ENCODE results near the gene SETBP1.

SETBP1 gene

DNA sequence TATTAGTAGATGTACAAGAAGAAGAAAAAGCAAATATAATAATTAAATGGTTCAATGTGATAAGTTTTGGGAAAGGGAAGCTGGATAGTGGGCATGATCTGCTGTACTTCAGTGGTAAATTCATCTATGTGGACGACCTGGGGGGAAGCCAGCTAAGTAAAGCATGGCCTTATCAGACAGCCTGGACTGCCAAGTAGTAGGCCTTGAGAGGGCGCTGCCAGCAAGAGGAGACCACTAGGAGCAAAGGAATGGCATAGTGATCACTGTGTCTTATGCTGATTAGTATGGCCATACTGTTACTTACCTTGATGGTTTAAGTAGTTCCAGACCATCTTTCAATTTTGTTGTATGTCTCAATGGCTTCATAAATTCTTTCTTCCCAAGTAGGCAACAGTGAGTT is 287.6 kb downstream of the SETBP1 start:
- no peak for DNase-seq (ENCODE audit: low read depth)

DNA sequence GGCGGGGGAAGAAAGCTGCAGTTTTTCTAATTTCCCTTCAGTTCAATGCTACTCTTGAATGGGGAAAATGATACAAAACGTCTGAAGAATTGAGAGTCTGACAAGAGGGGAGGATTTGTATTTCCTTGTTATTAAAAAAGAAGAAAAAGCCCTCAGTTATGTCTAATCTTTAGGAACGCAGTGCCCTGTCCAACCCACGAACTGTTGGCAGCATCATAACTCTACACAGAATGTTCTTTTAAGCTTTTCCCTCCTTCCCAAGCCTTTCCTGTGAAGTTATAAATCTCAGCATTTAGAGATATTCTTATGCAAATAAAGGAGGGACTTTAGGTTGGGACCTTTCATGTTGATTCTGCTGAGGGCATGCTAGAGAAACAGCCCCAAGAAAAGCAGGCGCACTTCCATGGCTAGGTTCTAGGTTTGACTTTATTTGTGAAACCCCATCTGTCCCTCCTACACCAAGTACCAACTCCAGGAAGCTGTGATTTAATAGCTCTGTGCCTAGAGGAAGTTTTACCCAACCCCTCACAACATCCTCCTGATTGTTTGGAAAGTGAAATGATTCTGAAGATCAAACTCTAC is 288.6 kb downstream of the SETBP1 start:
- no peak for DNase-seq (ENCODE audit: low read depth)

DNA sequence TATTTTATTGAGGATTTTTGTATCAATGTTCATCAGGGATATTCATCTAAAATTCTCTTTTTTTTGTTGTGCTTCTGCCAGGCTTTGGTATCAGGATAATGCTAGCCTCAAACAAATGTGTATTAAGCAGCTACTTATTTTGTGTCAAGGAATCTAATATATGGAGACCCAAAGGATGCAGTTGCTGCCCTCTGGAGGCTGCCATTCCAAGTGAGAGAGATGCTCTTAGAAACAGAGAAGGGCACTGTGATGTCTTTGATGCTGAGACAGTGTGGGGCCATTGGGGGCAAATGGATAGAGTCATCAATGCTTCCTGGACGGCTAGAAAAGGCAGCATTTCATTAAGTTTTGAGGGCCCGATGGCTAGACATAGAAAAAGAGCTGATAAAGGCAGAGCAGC is 292.6 kb downstream of the SETBP1 start:
- DNase-seq (ENCODE audit: low read depth) = no peak

DNA sequence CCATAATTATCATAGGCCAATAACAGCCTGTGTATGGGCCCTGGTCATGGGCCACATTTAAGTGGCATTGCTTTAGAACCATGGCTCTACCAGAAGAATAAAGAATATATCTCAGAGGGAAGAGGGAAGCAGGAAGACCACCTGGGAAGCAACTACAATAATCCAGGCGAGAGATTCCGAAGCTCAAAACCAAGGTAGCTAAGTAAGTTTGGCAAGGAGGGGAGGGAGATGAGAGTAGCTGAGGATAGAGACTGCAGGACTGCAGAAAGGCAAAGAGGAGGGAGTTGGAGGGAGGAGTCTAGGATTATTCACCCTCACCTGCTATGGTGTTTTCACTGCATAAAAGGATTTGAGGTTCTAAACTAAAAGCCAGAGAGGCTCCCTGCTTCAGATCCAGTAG is 293.5 kb downstream of the SETBP1 start:
- DNase-seq (ENCODE audit: low read depth) = no peak

DNA sequence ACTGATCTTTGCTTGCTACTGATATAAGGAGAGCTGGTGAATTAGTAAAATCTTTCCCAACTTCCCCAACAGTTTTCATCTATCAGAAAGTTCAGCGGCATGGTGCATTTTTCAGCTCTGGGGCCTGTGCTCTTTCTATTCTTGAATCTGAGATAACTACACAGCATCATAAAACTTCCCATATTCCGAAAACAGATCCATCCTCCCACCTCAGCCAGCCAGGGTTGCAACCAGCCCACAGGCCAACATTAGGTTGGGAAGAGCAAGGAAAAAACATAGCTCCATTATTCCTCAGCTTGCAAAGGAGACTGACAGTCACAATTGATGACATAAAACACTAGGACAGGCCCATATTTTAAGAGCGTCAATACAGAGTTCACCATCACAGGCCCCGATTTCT is 297.2 kb downstream of the SETBP1 start:
- no peak for DNase-seq (ENCODE audit: low read depth)

DNA sequence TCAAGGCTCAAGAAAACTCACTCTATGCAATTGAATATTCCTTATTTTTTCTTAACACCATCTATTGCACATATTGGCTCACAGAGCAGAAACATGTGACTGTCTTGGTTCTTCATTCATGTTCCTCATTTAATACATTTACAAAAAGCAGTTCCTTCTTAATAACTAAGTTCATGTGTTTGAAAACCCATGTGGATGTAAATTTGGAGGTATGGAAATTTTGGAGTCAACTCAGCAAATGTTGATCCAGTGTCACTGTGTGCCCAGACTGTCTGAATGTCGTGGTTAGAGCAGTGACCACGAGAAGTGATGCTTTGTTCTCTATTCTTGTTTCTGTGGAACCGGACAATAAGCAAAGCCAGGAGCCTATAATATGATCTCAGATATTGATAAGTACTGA is 299.1 kb downstream of the SETBP1 start:
- DNase-seq (ENCODE audit: low read depth) = no peak

DNA sequence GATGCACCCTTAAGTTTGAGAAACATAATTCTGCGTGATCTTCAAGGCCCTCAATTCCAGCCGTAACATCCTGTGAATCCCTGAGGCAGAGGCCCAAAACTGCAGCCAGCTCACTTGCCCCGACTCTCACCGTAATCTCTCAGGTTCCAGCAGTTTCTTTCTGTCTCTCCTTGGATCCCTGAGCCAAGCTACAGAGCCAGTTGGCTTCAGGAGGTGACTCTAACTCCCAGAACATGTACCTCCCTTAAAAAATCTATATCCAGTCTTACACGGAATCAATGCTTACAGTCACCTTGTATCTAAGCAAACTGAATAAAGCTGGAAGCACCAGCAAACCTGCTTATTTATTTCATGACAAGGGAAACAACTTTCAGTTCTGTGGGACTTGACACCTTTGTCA is 300.4 kb downstream of the SETBP1 start:
- no peak for DNase-seq (ENCODE audit: low read depth)

DNA sequence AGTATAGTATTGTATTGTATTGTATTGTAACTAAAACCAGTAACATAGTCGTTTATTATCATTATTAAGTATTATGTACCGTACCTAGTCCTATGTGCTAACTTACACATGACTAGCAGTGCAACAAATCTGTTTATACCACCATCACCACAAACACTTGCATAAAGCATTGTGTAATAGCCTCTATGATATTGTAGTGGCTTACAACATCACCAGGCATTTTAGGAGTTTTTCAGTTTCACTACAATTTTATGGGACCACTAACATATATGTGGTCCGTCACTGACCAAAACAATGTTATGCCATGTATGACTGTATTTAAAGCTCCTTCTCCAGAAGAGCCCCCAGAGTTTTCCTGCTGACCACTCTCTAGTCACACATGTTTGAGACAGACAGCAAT is 306.2 kb downstream of the SETBP1 start:
- no peak for DNase-seq (ENCODE audit: low read depth)

DNA sequence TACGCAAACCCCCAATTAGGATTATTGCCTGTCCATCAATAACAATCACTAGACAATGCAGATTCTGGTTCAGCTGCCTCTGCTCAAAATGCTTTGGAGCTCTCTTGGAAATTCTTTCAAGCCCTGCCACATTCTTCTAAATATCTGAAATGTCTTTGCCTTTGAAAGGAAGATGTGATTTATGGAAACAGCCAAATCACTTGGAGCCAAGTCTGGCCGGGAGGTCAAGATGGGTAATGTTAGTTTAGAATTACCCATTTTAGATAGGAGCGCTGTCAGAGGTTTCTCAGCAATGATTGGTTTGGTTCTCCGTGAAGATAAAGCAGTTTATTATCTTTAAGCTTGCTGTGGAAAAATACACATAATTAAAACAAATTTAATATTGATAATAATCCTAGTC is 306.7 kb downstream of the SETBP1 start:
- DNase-seq (ENCODE audit: low read depth) = no peak

DNA sequence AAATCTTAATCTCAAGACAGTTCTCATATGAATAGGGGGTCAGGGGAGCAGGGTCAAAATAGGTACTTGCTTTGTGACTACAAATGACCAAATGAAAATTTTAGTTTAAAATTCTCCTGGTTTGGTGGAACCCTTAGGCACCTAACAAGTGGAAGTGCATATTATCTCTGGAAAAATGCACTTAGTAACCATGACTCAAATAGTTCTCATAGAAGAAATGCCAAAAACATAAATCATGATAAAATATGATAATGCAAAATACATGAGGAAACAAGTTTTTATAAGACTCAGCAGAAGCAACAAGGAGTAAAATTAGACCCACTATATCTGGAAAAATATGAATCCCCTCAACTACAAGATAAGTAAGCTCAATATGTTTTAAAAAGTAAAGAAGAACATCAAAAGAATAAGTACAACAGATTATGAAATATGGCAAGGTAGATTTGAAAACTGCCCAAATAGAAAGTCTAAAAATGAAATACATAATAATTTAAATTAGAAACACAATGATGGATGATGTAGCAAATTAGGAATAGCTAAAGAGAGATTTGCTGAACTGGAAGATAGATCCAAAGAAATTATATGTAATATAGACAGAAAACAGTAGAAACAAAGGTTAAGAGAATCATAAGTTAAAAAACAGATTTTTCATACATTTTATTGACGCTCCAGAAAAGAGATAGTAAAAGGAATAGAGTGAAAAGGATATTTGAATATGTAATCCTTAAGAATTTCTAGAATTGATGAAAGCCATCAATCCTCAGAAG is 308.3 kb downstream of the SETBP1 start:
- no peak for DNase-seq (ENCODE audit: low read depth)

DNA sequence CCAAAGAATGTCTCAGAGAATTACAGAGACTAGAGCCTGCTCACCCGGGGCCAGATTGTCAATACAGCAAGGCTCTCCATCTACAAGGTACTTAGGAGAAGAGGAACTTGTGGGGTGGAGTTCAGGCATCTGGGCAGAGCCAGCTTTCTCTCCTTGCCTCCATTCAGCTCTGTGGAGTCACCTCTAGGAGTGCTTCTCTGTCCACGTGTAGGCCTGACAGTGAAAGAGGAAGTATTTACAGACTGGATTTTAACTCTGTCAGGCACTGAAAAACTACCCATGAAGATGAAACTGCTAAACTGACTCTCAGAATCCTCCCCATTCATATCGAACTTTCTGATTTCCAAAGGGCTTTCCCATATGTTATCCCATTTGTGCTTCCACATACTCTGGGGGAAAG is 315.6 kb downstream of the SETBP1 start:
- no peak for DNase-seq (ENCODE audit: low read depth)

DNA sequence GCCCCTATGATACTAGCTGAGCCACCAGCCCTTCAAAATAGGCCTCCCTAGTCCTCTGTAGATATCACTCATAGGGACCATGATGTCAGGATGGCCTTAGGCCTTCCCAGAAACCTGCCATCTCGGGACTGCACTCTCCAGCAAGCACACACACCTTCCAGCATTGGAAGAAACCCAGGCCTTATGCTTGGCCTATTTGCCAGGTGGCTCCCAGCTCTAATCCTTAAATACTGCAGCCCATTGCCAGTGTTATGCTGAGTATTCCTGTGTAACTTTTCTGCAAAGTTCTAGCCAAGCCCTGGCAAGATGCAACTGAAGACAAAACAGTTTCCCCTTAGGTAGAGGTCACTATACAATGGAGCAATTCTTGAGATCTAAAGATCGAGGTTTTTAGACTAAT is 316.5 kb downstream of the SETBP1 start:
- no peak for DNase-seq (ENCODE audit: low read depth)

DNA sequence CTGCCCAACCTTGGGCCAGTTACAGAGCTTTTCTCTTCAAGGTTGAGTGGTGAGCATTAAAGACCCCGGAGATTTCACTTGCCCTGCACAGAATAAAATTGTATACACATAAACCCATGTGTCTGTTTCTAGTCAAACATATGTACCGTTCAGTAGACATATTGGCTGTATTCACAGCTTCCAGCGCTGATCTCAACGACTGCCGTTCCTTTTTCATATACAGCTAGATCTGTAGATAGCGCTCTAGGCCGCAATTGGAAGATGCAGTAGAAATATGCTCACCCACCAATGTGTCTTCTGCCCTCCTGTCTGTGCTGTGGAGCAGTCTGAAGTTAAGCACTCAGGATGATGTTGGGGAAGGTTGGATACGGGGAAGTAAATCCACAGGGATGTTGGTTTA is 317.7 kb downstream of the SETBP1 start:
- DNase-seq (ENCODE audit: low read depth) = no peak

DNA sequence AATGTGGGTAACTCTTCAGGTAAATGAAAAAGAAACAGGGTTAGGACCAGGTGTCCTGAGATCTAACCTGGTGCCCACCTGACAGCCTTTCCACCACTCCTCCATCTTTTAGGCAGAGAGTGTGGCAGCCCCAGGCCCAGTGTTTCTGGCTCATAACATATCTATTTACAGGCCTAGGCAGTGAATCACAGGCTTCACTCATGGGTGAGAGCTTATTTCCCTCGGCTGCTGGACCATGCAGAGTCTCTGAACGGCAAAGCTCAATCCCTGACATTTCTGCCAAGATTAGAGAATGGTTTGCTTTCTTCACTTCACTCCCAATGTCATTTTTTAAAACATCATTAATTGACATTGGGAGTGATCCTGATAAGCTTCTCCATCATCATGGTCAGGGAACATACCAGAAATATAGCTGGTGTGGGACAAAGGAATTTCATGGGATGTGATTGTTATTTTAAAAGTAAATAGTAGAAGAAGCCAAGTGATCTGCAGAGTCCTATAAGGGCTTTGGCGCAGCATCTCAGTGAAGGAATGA is 323.9 kb downstream of the SETBP1 start:
- no peak for DNase-seq (ENCODE audit: low read depth)

DNA sequence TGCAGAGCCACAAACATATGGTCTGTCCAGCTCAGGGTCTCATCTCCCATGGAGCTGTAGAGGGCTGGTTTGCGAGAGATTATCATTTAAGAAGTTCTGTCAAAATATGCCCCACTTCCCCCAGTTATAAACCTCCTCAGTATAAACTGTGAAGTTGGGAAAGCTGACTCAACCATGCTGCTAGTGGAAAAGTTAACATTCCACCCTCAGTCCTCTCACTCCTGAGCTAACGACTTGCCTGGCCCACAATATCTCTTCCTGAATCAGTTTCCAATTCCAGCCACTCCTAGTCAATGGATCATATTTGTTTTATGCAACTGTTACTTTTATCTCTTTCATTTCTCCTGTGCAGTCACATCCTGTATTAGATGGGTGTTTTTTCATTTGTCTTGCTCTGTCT is 326.2 kb downstream of the SETBP1 start:
- DNase-seq (ENCODE audit: low read depth) = no peak

DNA sequence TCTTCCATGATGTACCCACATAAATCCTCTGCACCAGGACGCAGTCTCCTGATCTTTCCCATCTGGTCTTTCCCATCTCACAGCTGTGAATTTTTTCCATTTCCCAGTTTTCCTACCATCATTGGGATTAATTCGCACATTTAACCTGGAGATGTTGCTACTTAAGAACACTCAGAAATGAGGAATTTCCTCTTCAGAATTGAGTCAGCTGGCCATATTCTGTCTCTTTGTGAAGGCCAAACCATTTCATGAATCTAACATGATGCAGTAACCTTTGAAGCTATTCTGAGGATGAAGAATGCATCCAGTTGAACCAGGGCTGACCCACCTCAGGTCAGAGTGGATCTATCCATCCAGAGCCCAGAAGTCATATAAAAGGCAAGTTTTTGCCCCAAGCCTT is 326.8 kb downstream of the SETBP1 start:
- DNase-seq (ENCODE audit: low read depth) = no peak

DNA sequence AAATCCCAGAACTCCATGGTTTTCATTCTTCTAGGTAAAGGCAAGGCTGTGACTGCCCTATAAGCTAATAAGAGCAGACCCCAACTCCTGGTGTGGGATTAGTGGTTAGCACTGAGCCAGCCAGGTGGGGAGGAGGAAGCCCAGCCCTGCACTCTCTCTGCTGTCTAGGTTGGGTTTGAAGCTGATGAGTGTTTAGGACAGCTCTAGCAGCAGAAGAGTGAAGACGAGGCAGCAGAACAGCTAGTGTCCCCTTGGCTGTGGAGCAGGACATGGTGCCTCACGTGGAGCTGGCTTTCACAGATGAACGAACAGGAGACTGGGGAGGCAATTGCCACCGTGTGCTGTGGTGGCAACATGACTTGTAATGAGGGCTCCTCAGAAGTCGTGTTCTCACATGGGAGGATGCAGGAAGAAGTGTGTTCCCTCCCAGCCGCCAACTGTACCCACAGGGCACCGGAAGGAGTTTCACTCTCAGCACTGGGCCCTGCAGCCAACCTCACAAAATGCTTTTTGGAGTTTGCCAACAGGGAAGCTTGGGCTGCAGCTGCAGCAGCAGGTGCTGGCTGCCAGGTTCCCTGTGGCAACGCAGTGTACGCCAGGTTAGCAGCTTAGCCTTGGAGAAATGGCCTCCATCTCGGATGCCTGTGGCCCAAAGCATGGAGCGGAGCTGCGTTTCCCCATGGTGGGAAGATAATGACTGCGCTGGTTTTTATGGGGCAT is 328.2 kb downstream of the SETBP1 start:
- no peak for DNase-seq (ENCODE audit: low read depth)

DNA sequence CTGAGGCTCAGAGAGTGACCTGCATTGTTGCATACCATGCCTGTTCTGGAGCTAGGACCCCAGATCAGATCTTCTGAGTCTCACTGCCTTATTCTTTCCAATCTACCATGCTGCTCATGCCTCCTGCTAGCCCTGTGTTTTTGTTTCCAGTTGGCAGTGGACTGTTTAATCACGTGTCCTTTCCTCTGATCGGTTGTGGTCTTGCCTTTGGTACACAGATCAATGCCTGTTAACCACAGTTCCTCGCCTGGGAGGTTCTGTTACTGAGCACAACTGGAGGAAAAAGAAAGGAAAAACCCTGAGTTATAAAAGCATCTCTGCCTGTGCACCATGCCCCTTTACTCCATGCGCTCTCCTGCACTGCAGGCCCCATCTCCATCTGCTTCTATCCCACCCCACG is 329.1 kb downstream of the SETBP1 start:
- no peak for DNase-seq (ENCODE audit: low read depth)

DNA sequence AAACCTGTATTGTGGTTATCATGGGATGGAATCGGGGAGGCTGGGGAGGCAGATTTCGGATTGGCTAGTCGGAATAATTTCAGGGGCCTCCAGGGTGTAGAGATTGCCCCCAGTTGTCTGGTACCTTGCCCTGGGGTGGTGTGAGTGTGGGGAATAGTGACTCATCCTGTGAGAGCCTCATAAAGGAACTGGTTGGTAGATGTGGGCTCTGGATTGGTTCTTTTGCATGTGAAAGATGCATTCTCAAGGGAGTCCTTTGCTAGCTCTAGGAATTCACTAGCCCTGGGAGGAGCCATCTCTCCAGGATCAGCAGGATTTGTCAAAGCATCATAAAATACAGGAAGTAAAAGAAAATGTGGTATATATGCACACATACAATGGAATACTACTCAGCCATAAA is 331.6 kb downstream of the SETBP1 start:
- DNase-seq (ENCODE audit: low read depth) = no peak

DNA sequence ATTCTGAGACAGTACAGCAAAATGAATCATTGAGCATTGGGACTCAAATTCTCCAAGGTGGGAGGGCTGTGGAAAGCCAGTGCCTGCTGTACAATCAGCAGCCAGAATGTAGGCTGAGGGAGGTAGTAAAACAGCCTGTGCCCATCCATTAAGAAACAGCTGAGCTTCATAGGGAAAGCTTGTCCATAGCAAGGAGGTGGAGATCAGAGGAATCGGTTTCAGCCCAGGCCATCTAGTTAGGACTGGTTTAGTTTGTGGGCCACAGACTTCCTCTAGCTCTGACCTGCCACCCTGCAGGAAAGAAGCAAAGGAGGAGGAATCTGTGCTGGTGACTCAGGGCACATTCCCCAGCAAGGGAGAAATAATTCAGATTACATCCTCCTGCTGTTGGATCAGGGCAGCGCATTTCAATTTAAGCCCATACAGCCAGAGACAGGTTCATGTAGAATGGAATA is 333.4 kb downstream of the SETBP1 start:
- no peak for DNase-seq (ENCODE audit: low read depth)

DNA sequence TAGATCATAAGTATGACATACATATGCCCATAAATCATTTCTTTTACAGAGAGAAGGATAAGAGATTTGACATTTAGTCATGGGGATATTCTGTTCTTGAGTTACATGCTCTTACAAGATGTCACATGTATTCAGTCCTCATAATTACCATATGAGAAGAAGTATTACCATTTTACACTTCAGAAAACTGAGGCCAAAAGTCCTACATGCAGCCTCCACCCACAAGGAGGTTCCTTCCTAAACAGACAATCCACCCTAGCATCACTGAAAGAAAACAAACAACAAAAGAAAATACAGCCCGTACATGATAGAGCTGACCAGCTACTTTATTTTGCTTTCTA is 335.1 kb downstream of the SETBP1 start:
- no peak for DNase-seq (ENCODE audit: low read depth)

DNA sequence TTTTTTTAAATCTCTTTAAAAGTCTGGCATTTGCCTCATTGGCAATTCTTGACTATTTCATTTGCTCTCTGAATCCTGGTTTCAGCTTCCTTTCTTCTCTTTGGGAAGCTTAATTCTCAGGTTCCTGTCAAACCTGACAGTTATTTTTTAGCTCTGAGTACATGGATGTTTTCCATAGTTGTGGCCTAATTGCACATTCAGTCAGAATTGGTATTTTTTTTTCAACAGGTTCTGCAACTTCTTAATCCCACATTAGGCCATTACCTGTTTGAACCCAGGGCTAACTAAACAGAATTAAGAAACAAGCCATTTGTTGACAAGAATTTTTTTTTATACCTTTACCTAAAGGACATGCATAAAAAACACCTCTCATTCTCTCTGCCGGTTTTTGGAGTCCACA is 338.8 kb downstream of the SETBP1 start:
- no peak for DNase-seq (ENCODE audit: low read depth)

DNA sequence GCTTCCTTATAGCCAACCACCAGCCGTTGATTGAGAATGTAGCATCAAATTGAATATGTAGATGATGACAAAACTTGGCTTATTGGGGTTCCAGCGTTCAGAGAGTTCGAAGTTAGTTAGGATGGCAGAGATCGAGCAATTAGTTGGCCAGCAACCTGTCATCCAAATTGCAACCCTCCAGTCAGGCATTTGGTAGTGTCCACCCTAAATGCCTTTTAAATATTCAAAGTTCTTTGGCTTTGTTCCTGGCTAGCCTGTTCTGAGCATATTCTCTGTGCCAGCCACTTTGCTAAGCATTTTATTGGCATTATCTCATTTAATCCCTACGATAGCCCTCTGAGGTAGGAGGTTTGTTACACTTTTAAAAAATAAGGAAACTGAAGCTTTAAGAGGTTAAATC is 342.8 kb downstream of the SETBP1 start:
- DNase-seq (ENCODE audit: low read depth) = no peak
